Progenitor cell of endocrine pancreas (in vitro differentiated cells): ENCODE data around the gene FGF9. TPM values are rescaled to one million over a fixed set of nuclear protein-coding genes. Genes with fewer than 3 reads are reported as not detected.
A peak's percentile ranks its signal among the peaks of the same experiment; 100 is the strongest.

Experiments
- DNase-seq: peaks from one replicate; pipeline ENCODE4 v3.0.0; 2021; ENCODE audit warnings: low spot score; ENCODE audit not compliant: unreplicated experiment
- H3K27ac Mint-ChIP-seq: 2 replicates; pipeline ENCODE4 v1.8.0; 2021; ENCODE audit warnings: mild to moderate bottlenecking, moderate library complexity, mixed read lengths
- H3K27me3 Mint-ChIP-seq: 2 replicates; pipeline ENCODE4 v1.8.0; 2021; ENCODE audit warnings: mixed read lengths
- H3K36me3 Mint-ChIP-seq: 2 replicates; pipeline ENCODE4 v1.8.0; 2022; ENCODE audit warnings: mixed read lengths; ENCODE audit not compliant: insufficient read depth
- H3K4me1 Mint-ChIP-seq: 2 replicates; pipeline ENCODE4 v1.8.0; 2021; ENCODE audit warnings: low read depth, mixed read lengths
- H3K4me3 Mint-ChIP-seq: 2 replicates; pipeline ENCODE4 v1.8.0; 2021; ENCODE audit warnings: low read depth, mild to moderate bottlenecking, moderate library complexity, mixed read lengths
- H3K9me3 Mint-ChIP-seq: 2 replicates; pipeline ENCODE4 v1.8.0; 2021; ENCODE audit warnings: low read depth, mixed read lengths
- CTCF ChIP-seq: fragments of 200-600 bp; sonication (generic); IDR thresholded peaks from one replicate; pipeline ENCODE4 v1.5.0; 2021; ENCODE audit warnings: antibody characterized with exemption, mild to moderate bottlenecking; ENCODE audit not compliant: unreplicated experiment
- total RNA-seq: library from RNA; stranded (reverse); gene quantifications from 2 replicates; pipeline ENCODE4 v1.2.1, GENCODE V29; 2021

The FGF9 gene
- total RNA-seq, 1 donor from 2014 or later: 15.9 TPM

GRCh38 chr13:21674490-21675009 lies 3.7 kb downstream of the FGF9 start:
- Mint-ChIP-seq H3K27ac (peak overlapping the region; percentile 77), H3K4me1 (peaks cover 35% of the 10 kb centered on the region), H3K4me3 (peak overlapping the region; percentile 88), H3K27me3 (peaks cover 18% of the 10 kb centered on the region), H3K9me3 (no peaks in the 10 kb centered on the region), H3K36me3 (no peaks in the 10 kb centered on the region)
- DNase-seq: no peak
- TF ChIP-seq CTCF: no peak

DNA sequence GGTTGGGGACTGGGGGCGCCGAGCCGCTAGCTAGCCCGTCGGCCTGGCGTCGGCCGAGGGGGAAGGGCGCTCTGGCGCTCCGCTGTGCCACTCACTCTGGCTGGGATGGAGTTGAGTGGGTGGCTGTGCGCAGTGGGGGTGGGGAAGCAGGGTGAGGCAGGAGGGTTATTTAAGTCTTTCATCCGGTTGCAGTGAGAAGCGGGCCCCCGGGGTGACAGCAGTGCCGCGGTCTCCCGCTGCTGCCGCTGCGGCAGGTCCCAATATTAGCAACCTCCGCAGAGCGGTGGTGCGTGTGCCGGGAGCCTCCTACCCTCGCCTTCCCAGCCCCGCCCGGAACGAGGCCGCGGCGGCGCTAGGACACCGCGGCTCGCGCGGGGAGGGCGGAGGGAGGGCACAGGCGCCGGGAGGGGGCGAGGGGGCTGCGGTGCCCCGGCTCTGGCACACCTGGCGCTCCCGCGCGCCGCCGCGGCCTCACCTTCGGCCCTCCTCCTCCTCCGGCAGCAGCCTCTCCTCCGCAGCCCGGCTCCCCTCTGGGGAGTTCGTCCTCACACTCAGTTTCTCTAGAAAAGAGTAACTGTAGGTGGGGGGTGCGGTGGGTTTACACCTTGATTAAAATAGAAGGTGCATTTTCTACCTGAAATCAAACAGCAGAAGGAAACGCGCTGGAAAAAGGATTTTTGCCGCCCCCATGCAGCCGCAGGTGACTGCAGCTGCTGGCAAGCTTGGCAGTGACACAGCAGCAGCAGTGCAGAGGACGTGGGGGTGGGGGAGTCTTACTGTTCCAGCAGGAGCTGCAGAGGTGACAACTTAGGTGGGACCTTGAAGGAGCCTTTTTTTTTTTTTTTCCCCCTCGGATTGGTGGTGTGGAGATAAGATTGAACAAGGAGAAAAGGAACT lies 4.5 kb downstream of the FGF9 start:
- Mint-ChIP-seq H3K9me3 (no peaks in the 10 kb centered on the region), H3K27me3 (peaks cover 18% of the 10 kb centered on the region), H3K27ac (peak overlapping the region; percentile 1), H3K4me1 (peaks cover 35% of the 10 kb centered on the region), H3K4me3 (peak overlapping the region; percentile 88), H3K36me3 (no peaks in the 10 kb centered on the region)
- DNase-seq: peak; percentile 28
- TF ChIP-seq CTCF: no peak

GRCh38 chr13:21676611-21677021 lies 5.7 kb downstream of the FGF9 start:
- Mint-ChIP-seq H3K27ac (peak overlapping the region; percentile 7), H3K4me1 (peaks cover 29% of the 10 kb centered on the region), H3K4me3 (peak overlapping the region; percentile 74), H3K27me3 (peaks cover 13% of the 10 kb centered on the region), H3K9me3 (no peaks in the 10 kb centered on the region), H3K36me3 (peaks cover 5% of the 10 kb centered on the region)
- no peak for DNase-seq
- TF ChIP-seq CTCF: peak; percentile 31

- Mint-ChIP-seq H3K4me1 (peaks cover 27% of the 10 kb centered on the region), H3K27ac (no peak overlapping the region), H3K4me3 (peak overlapping the region; percentile 74), H3K27me3 (peaks cover 10% of the 10 kb centered on the region), H3K36me3 (peaks cover 6% of the 10 kb centered on the region), H3K9me3 (no peaks in the 10 kb centered on the region)
- TF ChIP-seq CTCF: no peak
- DNase-seq: no peak
Measured at GRCh38 chr13:21677075-21677623, 6.3 kb downstream of the FGF9 start.

DNA sequence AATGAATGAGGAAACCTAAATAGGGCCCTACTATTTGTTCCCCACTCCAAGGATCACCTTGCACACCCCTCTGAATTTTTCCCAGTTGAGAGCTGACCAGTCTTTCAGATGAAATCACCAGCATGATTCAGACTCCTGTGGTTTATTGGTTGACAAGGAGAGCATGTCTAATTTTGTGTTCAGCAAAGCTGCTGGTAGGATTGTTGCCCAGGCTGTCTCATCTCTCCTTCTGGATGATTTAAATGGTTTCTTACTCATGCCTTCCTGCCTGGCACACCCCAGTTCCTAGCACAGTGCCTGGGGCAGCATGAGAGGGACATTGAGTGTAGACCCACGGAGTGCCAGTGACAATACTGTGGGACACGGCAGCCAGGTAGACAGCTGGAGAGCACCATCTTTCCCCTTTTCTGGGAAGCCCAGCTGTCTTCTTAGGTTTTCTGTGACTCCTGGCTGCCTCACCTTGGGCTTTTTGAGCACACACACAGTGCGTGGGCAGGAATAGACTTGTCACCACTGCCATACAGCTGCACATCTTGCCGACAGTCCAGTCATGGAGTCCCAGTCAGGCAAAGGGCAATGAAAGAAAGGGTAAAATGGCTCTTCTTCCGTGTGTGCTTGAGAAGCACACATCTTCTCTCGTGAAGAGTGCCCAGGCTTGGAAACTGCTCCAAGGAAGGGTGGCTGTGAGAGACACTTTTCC lies 12.3 kb downstream of the FGF9 start:
- no peak for DNase-seq
- Mint-ChIP-seq H3K36me3 (peaks cover 18% of the 10 kb centered on the region), H3K4me1 (no peaks in the 10 kb centered on the region), H3K27me3 (no peaks in the 10 kb centered on the region), H3K9me3 (no peaks in the 10 kb centered on the region), H3K27ac (no peak overlapping the region), H3K4me3 (no peak overlapping the region)
- TF ChIP-seq CTCF: no peak
